K562 (cell line): ENCODE results near the gene IQCC. TPM values are rescaled to one million over a fixed set of nuclear protein-coding genes. Genes with fewer than 3 reads are reported as not detected.

Experiments
- CBX3 ChIP-seq, 2 experiments: IDR thresholded peaks; 1 replicate in 1 of 2; 2 replicates in 1 of 2; pipeline ENCODE4 v1.6.1; 2012; ENCODE audit warnings: inconsistent platforms in 2 of 2, low read length in 2 of 2, borderline replicate concordance in 1 of 2, control low read depth in 1 of 2
- DPF2 ChIP-seq: fragments of 450-650 bp; IDR thresholded peaks from 2 replicates; pipeline ENCODE4 v1.6.1; 2016
- IFI16 ChIP-seq: fragments of 250-450 bp; sonication (Bioruptor Pico); IDR thresholded peaks from 2 replicates; pipeline ENCODE4 v2.1.2; 2022; ENCODE audit warnings: mild to moderate bottlenecking, inconsistent platforms
- JUN ChIP-seq, 2 experiments: sonication (generic) in 1 of 2; formaldehyde crosslinking in 1 of 2; IDR thresholded peaks; 2 replicates each; pipeline versions ENCODE4 v1.6.1 to v1.8.0; 2012 to 2022; ENCODE audit warnings: borderline replicate concordance in 2 of 2, mild to moderate bottlenecking in 2 of 2, improper control_type of control experiment in 1 of 2, low read depth in 1 of 2, low read length in 1 of 2, missing genetic modification reagents in 1 of 2
- KDM2B ChIP-seq: fragments of 250-450 bp; sonication (Bioruptor Pico); IDR thresholded peaks from 2 replicates; pipeline ENCODE4 v1.8.0; 2021; ENCODE audit warnings: mild to moderate bottlenecking, moderate library complexity
- SLC30A9 ChIP-seq: fragments of 250-450 bp; sonication (Bioruptor Pico); IDR thresholded peaks from 2 replicates; pipeline ENCODE4 v1.8.0; 2022; ENCODE audit warnings: mild to moderate bottlenecking, moderate library complexity
- STAG1 ChIP-seq: sonication (generic); formaldehyde crosslinking; IDR thresholded peaks from 2 replicates; pipeline ENCODE4 v1.5.0; 2020; ENCODE audit warnings: missing genetic modification reagents, borderline replicate concordance
- SUPT5H ChIP-seq: fragments of 450-650 bp; IDR thresholded peaks from 2 replicates; pipeline ENCODE4 v1.6.1; 2016
- ZNF507 ChIP-seq: conservative IDR thresholded peaks from 2 replicates; pipeline ENCODE4 v1.6.1; 2017; ENCODE audit warnings: missing genetic modification characterization, missing compliant biosample characterization
- polyA plus RNA-seq, 8 experiments: library from polyadenylated mRNA; depleted of rRNA in 4 of 8; stranded (reverse) in 5 of 8; unstranded in 3 of 8; fragments of >200 nt; fragmentation: Nextera tagmentation in 2 of 8; fragmentation: Illumina TruSeq in 1 of 8; extraction: Ambion mirVana in 2 of 8; extraction: Trizol in 1 of 8; gene quantifications; 2 replicates each; pipeline versions ENCODE4 v1.2.1 to v1.2.3, GENCODE V29; 2011 to 2014; ENCODE audit warnings: inconsistent platforms in 1 of 8, missing spikeins in 1 of 8
- total RNA-seq, 7 experiments: library from RNA; depleted of rRNA in 6 of 7; stranded (reverse); fragments of >200 nt in 6 of 7; fragmentation: Illumina TruSeq in 2 of 7; extraction: Trizol in 2 of 7; gene quantifications; 2 replicates each; pipeline versions ENCODE4 v1.2.1 to v1.2.3, GENCODE V29; 2011 to 2021; ENCODE audit warnings: low replicate concordance in 1 of 7
- TF ChIP-seq, protein P1 (sequence below): fragments of 450-650 bp; IDR thresholded peaks from 2 replicates; pipeline ENCODE4 v1.6.1; 2016; ENCODE audit warnings: mild to moderate bottlenecking, moderate library complexity
- TF ChIP-seq, protein P2 (sequence below), 3 experiments: IDR thresholded peaks in 2 of 3; conservative IDR thresholded peaks in 1 of 3; 2 replicates each; pipeline ENCODE4 v1.5.1; 2011 to 2012; ENCODE audit warnings: low read length in 3 of 3, mild to moderate bottlenecking in 3 of 3, control low read depth in 2 of 3, improper control_type of control experiment in 1 of 3, inconsistent platforms in 1 of 3, low read depth in 1 of 3, mixed read lengths in 1 of 3, moderate library complexity in 1 of 3; ENCODE audit not compliant: insufficient read depth in 2 of 3
- TF ChIP-seq, protein P3 (sequence below): fragments of 450-650 bp; formaldehyde crosslinking; IDR thresholded peaks from 2 replicates; pipeline ENCODE4 v1.4.0; 2020; ENCODE audit warnings: mild to moderate bottlenecking, moderate library complexity

The IQCC gene
- total and polyA plus RNA-seq, 9 of the 15 experiments (the other 6 are each of a cell fraction or from before 2014, with no cell fraction given): 8.1 to 16.5 (median 10.7) TPM

DNA sequence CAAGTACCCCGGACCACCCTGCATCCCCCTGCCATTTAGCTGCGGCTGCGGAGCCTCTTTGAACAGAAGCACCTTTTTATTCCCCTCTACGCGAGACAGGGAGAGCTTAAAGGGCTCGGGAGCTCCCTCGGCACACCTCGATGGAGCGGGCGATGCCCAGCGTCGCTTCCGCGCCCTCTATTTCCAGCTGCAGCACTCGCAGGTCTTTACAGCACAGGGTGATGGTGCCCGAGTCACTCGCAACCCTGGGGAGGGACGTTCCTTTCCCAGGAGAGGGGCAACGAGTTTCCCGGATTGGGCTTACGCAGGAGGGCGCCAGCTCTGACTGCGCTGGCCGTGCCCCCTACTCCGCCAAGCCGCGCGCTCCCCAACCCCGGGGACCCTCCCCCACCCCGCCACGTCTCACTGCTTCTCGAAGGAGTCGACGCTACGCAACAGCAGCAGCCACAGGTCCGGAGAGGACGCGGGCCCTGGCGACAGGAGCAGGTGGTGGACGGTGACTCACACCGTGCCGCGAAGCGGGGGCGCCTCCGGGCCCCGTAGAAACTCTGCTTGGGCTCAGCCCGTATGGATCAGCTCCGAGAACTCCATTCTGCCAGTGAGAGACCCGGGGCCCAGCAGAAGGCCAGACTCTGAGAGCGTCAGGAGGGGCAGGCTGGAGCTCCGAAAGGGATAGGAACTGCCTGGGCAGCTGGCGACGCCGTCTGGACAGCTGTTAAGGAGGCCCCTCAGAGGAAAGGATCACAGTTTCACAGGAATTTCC is 35.7 kb downstream of the IQCC start (continued):
- TF ChIP-seq, protein P1, sequence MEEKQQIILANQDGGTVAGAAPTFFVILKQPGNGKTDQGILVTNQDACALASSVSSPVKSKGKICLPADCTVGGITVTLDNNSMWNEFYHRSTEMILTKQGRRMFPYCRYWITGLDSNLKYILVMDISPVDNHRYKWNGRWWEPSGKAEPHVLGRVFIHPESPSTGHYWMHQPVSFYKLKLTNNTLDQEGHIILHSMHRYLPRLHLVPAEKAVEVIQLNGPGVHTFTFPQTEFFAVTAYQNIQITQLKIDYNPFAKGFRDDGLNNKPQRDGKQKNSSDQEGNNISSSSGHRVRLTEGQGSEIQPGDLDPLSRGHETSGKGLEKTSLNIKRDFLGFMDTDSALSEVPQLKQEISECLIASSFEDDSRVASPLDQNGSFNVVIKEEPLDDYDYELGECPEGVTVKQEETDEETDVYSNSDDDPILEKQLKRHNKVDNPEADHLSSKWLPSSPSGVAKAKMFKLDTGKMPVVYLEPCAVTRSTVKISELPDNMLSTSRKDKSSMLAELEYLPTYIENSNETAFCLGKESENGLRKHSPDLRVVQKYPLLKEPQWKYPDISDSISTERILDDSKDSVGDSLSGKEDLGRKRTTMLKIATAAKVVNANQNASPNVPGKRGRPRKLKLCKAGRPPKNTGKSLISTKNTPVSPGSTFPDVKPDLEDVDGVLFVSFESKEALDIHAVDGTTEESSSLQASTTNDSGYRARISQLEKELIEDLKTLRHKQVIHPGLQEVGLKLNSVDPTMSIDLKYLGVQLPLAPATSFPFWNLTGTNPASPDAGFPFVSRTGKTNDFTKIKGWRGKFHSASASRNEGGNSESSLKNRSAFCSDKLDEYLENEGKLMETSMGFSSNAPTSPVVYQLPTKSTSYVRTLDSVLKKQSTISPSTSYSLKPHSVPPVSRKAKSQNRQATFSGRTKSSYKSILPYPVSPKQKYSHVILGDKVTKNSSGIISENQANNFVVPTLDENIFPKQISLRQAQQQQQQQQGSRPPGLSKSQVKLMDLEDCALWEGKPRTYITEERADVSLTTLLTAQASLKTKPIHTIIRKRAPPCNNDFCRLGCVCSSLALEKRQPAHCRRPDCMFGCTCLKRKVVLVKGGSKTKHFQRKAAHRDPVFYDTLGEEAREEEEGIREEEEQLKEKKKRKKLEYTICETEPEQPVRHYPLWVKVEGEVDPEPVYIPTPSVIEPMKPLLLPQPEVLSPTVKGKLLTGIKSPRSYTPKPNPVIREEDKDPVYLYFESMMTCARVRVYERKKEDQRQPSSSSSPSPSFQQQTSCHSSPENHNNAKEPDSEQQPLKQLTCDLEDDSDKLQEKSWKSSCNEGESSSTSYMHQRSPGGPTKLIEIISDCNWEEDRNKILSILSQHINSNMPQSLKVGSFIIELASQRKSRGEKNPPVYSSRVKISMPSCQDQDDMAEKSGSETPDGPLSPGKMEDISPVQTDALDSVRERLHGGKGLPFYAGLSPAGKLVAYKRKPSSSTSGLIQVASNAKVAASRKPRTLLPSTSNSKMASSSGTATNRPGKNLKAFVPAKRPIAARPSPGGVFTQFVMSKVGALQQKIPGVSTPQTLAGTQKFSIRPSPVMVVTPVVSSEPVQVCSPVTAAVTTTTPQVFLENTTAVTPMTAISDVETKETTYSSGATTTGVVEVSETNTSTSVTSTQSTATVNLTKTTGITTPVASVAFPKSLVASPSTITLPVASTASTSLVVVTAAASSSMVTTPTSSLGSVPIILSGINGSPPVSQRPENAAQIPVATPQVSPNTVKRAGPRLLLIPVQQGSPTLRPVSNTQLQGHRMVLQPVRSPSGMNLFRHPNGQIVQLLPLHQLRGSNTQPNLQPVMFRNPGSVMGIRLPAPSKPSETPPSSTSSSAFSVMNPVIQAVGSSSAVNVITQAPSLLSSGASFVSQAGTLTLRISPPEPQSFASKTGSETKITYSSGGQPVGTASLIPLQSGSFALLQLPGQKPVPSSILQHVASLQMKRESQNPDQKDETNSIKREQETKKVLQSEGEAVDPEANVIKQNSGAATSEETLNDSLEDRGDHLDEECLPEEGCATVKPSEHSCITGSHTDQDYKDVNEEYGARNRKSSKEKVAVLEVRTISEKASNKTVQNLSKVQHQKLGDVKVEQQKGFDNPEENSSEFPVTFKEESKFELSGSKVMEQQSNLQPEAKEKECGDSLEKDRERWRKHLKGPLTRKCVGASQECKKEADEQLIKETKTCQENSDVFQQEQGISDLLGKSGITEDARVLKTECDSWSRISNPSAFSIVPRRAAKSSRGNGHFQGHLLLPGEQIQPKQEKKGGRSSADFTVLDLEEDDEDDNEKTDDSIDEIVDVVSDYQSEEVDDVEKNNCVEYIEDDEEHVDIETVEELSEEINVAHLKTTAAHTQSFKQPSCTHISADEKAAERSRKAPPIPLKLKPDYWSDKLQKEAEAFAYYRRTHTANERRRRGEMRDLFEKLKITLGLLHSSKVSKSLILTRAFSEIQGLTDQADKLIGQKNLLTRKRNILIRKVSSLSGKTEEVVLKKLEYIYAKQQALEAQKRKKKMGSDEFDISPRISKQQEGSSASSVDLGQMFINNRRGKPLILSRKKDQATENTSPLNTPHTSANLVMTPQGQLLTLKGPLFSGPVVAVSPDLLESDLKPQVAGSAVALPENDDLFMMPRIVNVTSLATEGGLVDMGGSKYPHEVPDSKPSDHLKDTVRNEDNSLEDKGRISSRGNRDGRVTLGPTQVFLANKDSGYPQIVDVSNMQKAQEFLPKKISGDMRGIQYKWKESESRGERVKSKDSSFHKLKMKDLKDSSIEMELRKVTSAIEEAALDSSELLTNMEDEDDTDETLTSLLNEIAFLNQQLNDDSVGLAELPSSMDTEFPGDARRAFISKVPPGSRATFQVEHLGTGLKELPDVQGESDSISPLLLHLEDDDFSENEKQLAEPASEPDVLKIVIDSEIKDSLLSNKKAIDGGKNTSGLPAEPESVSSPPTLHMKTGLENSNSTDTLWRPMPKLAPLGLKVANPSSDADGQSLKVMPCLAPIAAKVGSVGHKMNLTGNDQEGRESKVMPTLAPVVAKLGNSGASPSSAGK: peak; percentile 96
- TF ChIP-seq KDM2B (no peak), STAG1 (no peak), DPF2 (peak; percentile 51; the same call in 1 of the 2 replicates), CBX3 (IDR thresholded peaks at IDR 0.05; ENCODE audit: borderline replicate concordance in 1 of 2, low read length in 2 of 2) (peak in 1 of 2 experiments; percentile 81; a peak in 1 of 3 replicates), IFI16 (CRISPR knock-in tag) (no peak), JUN (IDR thresholded peaks at IDR 0.05; ENCODE audit: borderline replicate concordance, low read depth, low read length) (peak; percentile 72), JUN (CRISPR knock-in tag; IDR thresholded peaks at IDR 0.05; ENCODE audit: borderline replicate concordance) (no peak), SLC30A9 (CRISPR knock-in tag) (no peak), ZNF507 (tag) (no peak), SUPT5H (no peak)
- TF ChIP-seq, protein P2, sequence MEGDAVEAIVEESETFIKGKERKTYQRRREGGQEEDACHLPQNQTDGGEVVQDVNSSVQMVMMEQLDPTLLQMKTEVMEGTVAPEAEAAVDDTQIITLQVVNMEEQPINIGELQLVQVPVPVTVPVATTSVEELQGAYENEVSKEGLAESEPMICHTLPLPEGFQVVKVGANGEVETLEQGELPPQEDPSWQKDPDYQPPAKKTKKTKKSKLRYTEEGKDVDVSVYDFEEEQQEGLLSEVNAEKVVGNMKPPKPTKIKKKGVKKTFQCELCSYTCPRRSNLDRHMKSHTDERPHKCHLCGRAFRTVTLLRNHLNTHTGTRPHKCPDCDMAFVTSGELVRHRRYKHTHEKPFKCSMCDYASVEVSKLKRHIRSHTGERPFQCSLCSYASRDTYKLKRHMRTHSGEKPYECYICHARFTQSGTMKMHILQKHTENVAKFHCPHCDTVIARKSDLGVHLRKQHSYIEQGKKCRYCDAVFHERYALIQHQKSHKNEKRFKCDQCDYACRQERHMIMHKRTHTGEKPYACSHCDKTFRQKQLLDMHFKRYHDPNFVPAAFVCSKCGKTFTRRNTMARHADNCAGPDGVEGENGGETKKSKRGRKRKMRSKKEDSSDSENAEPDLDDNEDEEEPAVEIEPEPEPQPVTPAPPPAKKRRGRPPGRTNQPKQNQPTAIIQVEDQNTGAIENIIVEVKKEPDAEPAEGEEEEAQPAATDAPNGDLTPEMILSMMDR (IDR thresholded peaks at IDR 0.05 in 2 of 3, conservative IDR thresholded peaks at IDR 0.05 in 1 of 3; ENCODE audit: insufficient read depth in 2 of 3, low read depth in 1 of 3, low read length in 3 of 3): 0 out of 6 replicates have a peak, but pooled peaks of 1 of the 3 experiments have one; percentile 12
- TF ChIP-seq, protein P3, sequence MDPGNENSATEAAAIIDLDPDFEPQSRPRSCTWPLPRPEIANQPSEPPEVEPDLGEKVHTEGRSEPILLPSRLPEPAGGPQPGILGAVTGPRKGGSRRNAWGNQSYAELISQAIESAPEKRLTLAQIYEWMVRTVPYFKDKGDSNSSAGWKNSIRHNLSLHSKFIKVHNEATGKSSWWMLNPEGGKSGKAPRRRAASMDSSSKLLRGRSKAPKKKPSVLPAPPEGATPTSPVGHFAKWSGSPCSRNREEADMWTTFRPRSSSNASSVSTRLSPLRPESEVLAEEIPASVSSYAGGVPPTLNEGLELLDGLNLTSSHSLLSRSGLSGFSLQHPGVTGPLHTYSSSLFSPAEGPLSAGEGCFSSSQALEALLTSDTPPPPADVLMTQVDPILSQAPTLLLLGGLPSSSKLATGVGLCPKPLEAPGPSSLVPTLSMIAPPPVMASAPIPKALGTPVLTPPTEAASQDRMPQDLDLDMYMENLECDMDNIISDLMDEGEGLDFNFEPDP (CRISPR knock-in tag): no peak
